GM12878 (cell line): ENCODE data around the gene EPHB1. TPM values are rescaled to one million over a fixed set of nuclear protein-coding genes. Genes with fewer than 3 reads are reported as not detected.

ENCODE experiments used
- ATAC-seq: fragments of 200-7000 bp; cut with Tn5 transposase; 3 replicates; pipeline ENCODE4 v1.9.1; 2020; ENCODE audit warnings: mild to moderate bottlenecking, moderate library complexity
- BruUV-seq: library from RNA; stranded (reverse); fragments of 400-500 nt; replicated peaks from 2 replicates; lab custom pipeline; 2021; lab: Mats Ljungman, UMichigan
- CTCF ChIA-PET: fragments of 300-600 bp; sonication (Branson Sonifier 250); formaldehyde crosslinking; extraction: SDS; loops from one replicate; lab custom pipeline; 2021; ENCODE audit warnings: inconsistent platforms; lab: Yijun Ruan, JAX
- POLR2A ChIA-PET: fragments of 350-600 bp; formaldehyde crosslinking; extraction: SDS; loops from one replicate; lab custom pipeline; 2021; ENCODE audit warnings: inconsistent platforms; lab: Charles Lee
- RAD21 ChIA-PET: fragments of 300-600 bp; sonication (Branson Sonifier 250); formaldehyde crosslinking; loops from one replicate; lab custom pipeline; 2023; ENCODE audit warnings: antibody characterized with exemption; ENCODE audit not compliant: unreplicated experiment; lab: Charles Lee
- SMC1A ChIA-PET: fragments of 300-600 bp; sonication (Branson Sonifier 250); formaldehyde crosslinking; loops from one replicate; lab custom pipeline; 2023; ENCODE audit not compliant: unreplicated experiment, uncharacterized antibody; lab: Charles Lee
- DNase-seq: peaks from one replicate; pipeline ENCODE4 v3.0.0-alpha.2; 2011; ENCODE audit warnings: low read depth, low spot score
- FAIRE-seq: peaks from 3 replicates; lab custom pipeline; 2011; peaks lifted over from hg19 to GRCh38; lab: Jason Lieb, UNC
- H2AFZ ChIP-seq: 2 replicates; pipeline ENCODE4 v1.6.0; 2011; ENCODE audit warnings: low read depth, low read length, control low read depth; ENCODE audit not compliant: control insufficient read depth
- H3K27ac ChIP-seq: 2 replicates; pipeline ENCODE4 v1.5.1; 2011; ENCODE audit warnings: control low read depth; ENCODE audit not compliant: control insufficient read depth, insufficient read depth
- H3K27me3 ChIP-seq, 2 experiments: replicated peaks in 1 of 2; 2 replicates each; pipeline versions ENCODE4 v1.6.0 to v1.6.1; 2011; ENCODE audit warnings: low read length in 1 of 2; ENCODE audit not compliant: control insufficient read depth in 2 of 2, insufficient read depth in 2 of 2
- H3K36me3 ChIP-seq, 2 experiments: 2 replicates each; pipeline ENCODE4 v1.5.1; 2011; ENCODE audit warnings: low read length in 1 of 2; ENCODE audit not compliant: control insufficient read depth in 2 of 2, insufficient read depth in 2 of 2
- H3K4me1 ChIP-seq: 2 replicates; pipeline ENCODE4 v1.6.1; 2011; ENCODE audit warnings: mild to moderate bottlenecking, low read length, moderate library complexity, mixed read lengths; ENCODE audit not compliant: control insufficient read depth, insufficient read depth
- H3K4me2 ChIP-seq: 2 replicates; pipeline ENCODE4 v1.6.0; 2011; ENCODE audit warnings: control low read depth; ENCODE audit not compliant: control insufficient read depth, insufficient read depth
- H3K4me3 ChIP-seq: fragments of 200-600 bp; sonication (generic); 2 replicates; pipeline ENCODE4 v1.5.1; 2016
- H3K79me2 ChIP-seq: 2 replicates; pipeline ENCODE4 v1.6.0; 2011; ENCODE audit warnings: low read length; ENCODE audit not compliant: control insufficient read depth, insufficient read depth
- H3K9ac ChIP-seq: 2 replicates; pipeline ENCODE4 v1.8.0; 2011; ENCODE audit warnings: low read length, control low read depth, mixed read lengths; ENCODE audit not compliant: control insufficient read depth, insufficient read depth
- H3K9me3 ChIP-seq: replicated peaks from 3 replicates; pipeline ENCODE4 v1.5.1; 2011; ENCODE audit warnings: mild to moderate bottlenecking, low read length; ENCODE audit not compliant: control insufficient read depth, insufficient read depth
- H4K20me1 ChIP-seq: 2 replicates; pipeline ENCODE4 v1.6.0; 2011; ENCODE audit not compliant: control insufficient read depth, insufficient read depth
- CBFB ChIP-seq: IDR thresholded peaks from 2 replicates; pipeline ENCODE4 v1.6.1; 2016; ENCODE audit warnings: antibody characterized with exemption, low read depth
- EZH2 ChIP-seq: IDR thresholded peaks from 2 replicates; pipeline ENCODE4 v1.6.1; 2012; ENCODE audit warnings: low read depth, mild to moderate bottlenecking, control low read depth, inconsistent platforms, low read length, borderline replicate concordance; ENCODE audit not compliant: control insufficient read depth
- MXI1 ChIP-seq: fragments of 150-350 bp; IDR thresholded peaks from 2 replicates; pipeline ENCODE4 v1.6.1; 2011; ENCODE audit warnings: low read depth, mild to moderate bottlenecking, inconsistent platforms, low read length, improper control_type of control experiment
- RB1 ChIP-seq: fragments of 450-650 bp; formaldehyde crosslinking; IDR thresholded peaks from 2 replicates; pipeline ENCODE4 v1.6.1; 2017; ENCODE audit warnings: mild to moderate bottlenecking, borderline replicate concordance
- STAT3 ChIP-seq: IDR thresholded peaks from 2 replicates; pipeline ENCODE4 v1.6.1; 2011; ENCODE audit warnings: low read depth, low read length, improper control_type of control experiment
- YBX1 ChIP-seq: fragments of 450-650 bp; IDR thresholded peaks from 2 replicates; pipeline ENCODE4 v1.6.1; 2016; ENCODE audit warnings: antibody characterized with exemption
- ZNF24 ChIP-seq: fragments of 450-650 bp; IDR thresholded peaks from 2 replicates; pipeline ENCODE4 v1.6.1; 2017; ENCODE audit warnings: antibody characterized with exemption, mild to moderate bottlenecking
- WGBS: methylation state at CpG from one replicate; pipeline ENCODE4 v1.1.6; 2016; ENCODE audit warnings: low lambda C conversion rate; ENCODE audit not compliant: insufficient replicate concordance, insufficient coverage; ENCODE audit errors: missing lambda C conversion rate; 5-methylcytosine and 5-hydroxymethylcytosine counted together
- in situ Hi-C: fragments of 300-500 bp; cut with MboI; formaldehyde crosslinking; loops from 9 replicates; pipeline ENCODE4 v1.14.3; 2018; ENCODE audit warnings: mixed read lengths
- intact Hi-C: fragments of 100-400 bp; cut with micrococcal nuclease; formaldehyde crosslinking; loops from one replicate; pipeline ENCODE4 v1.14.2; 2022; ENCODE audit not compliant: unreplicated experiment
- polyA plus RNA-seq, 11 experiments: library from polyadenylated mRNA; depleted of rRNA in 4 of 11; unstranded in 6 of 11; stranded (reverse) in 5 of 11; fragments of >200 nt; fragmentation: Nextera tagmentation in 4 of 11; fragmentation: Illumina TruSeq in 1 of 11; extraction: Ambion mirVana in 4 of 11; extraction: Trizol in 1 of 11; gene quantifications; 1 replicate in 1 of 11; 2 replicates in 10 of 11; pipeline versions ENCODE4 v1.2.1 to v1.2.3, GENCODE V29; 2011 to 2016; ENCODE audit warnings: inconsistent platforms in 2 of 11, missing spikeins in 2 of 11, low read depth in 1 of 11
- total RNA-seq, 4 experiments: library from RNA; depleted of rRNA in 3 of 4; stranded (reverse); fragments of >200 nt in 3 of 4; fragmentation: Illumina TruSeq in 1 of 4; extraction: Trizol in 1 of 4; gene quantifications; 2 replicates each; pipeline versions ENCODE4 v1.2.1 to v1.2.3, GENCODE V29; 2013 to 2021
- TF ChIP-seq, protein P1 (sequence below): fragments of 150-350 bp; IDR thresholded peaks from 2 replicates; pipeline ENCODE4 v1.6.1; 2014; ENCODE audit warnings: mild to moderate bottlenecking, low read depth, low read length
- TF ChIP-seq, protein P2 (sequence below): IDR thresholded peaks from 2 replicates; pipeline ENCODE4 v1.6.1; 2011; ENCODE audit warnings: borderline replicate concordance, low read depth, mild to moderate bottlenecking, moderate library complexity, mixed read lengths, low read length; ENCODE audit not compliant: insufficient read depth; ENCODE audit errors: extremely low read length
- TF ChIP-seq, protein P3 (sequence below): fragments of 450-650 bp; IDR thresholded peaks from 2 replicates; pipeline ENCODE4 v1.6.1; 2017; ENCODE audit warnings: mild to moderate bottlenecking
- TF ChIP-seq, protein P4 (sequence below): IDR thresholded peaks from 2 replicates; pipeline ENCODE4 v1.6.1; 2011; ENCODE audit warnings: low read depth, low read length, improper control_type of control experiment, borderline replicate concordance
- TF ChIP-seq, protein P5 (sequence below): fragments of 450-650 bp; conservative IDR thresholded peaks from 2 replicates; pipeline ENCODE4 v1.6.1; 2017; ENCODE audit warnings: mild to moderate bottlenecking, moderate library complexity

EPHB1 gene
- total and polyA plus RNA-seq, 10 of the 15 experiments (the other 5 are each of a cell fraction or from before 2014, with no cell fraction given) = 0.33 to 23.8 (median 1.2) TPM

DNA sequence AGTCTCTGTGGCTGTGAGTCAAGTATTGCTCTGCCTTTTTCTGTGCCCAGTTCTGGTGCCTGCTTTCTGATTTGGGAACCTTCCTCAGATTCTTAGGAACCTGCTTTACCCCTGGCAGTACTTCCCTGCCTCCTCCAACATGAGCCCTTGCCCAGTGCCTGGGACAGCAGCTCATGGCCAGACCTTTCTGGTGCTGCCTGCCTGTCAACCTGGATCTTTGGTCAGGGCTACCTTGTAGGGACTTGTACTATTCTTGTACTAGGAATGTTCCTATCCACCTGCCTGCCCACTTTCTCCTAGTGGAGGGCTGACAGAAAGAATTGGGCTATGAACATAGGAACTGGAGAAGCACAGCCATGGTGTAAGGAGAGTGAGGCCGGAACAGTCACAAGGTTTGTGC lies 28.8 kb upstream of the EPHB1 start:
- H3K27me3 ChIP-seq = no peaks in the 10 kb centered on the region
- intact Hi-C loops = no loop called here
- no peaks in the 10 kb centered on the region for H3K9me3 ChIP-seq
- TF ChIP-seq RB1 (no peak), CBFB (no peak), STAT3 (no peak), EZH2 (no peak), ZNF24 (no peak), YBX1 (no peak), MXI1 (no peak)
- TF ChIP-seq, protein P1, sequence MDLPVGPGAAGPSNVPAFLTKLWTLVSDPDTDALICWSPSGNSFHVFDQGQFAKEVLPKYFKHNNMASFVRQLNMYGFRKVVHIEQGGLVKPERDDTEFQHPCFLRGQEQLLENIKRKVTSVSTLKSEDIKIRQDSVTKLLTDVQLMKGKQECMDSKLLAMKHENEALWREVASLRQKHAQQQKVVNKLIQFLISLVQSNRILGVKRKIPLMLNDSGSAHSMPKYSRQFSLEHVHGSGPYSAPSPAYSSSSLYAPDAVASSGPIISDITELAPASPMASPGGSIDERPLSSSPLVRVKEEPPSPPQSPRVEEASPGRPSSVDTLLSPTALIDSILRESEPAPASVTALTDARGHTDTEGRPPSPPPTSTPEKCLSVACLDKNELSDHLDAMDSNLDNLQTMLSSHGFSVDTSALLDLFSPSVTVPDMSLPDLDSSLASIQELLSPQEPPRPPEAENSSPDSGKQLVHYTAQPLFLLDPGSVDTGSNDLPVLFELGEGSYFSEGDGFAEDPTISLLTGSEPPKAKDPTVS = no peak
- TF ChIP-seq, protein P2, sequence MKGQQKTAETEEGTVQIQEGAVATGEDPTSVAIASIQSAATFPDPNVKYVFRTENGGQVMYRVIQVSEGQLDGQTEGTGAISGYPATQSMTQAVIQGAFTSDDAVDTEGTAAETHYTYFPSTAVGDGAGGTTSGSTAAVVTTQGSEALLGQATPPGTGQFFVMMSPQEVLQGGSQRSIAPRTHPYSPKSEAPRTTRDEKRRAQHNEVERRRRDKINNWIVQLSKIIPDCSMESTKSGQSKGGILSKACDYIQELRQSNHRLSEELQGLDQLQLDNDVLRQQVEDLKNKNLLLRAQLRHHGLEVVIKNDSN = no peak
- TF ChIP-seq, protein P3, sequence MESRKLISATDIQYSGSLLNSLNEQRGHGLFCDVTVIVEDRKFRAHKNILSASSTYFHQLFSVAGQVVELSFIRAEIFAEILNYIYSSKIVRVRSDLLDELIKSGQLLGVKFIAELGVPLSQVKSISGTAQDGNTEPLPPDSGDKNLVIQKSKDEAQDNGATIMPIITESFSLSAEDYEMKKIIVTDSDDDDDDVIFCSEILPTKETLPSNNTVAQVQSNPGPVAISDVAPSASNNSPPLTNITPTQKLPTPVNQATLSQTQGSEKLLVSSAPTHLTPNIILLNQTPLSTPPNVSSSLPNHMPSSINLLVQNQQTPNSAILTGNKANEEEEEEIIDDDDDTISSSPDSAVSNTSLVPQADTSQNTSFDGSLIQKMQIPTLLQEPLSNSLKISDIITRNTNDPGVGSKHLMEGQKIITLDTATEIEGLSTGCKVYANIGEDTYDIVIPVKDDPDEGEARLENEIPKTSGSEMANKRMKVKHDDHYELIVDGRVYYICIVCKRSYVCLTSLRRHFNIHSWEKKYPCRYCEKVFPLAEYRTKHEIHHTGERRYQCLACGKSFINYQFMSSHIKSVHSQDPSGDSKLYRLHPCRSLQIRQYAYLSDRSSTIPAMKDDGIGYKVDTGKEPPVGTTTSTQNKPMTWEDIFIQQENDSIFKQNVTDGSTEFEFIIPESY = no peak
- TF ChIP-seq, protein P4, sequence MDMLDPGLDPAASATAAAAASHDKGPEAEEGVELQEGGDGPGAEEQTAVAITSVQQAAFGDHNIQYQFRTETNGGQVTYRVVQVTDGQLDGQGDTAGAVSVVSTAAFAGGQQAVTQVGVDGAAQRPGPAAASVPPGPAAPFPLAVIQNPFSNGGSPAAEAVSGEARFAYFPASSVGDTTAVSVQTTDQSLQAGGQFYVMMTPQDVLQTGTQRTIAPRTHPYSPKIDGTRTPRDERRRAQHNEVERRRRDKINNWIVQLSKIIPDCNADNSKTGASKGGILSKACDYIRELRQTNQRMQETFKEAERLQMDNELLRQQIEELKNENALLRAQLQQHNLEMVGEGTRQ = no peak
- TF ChIP-seq, protein P5, sequence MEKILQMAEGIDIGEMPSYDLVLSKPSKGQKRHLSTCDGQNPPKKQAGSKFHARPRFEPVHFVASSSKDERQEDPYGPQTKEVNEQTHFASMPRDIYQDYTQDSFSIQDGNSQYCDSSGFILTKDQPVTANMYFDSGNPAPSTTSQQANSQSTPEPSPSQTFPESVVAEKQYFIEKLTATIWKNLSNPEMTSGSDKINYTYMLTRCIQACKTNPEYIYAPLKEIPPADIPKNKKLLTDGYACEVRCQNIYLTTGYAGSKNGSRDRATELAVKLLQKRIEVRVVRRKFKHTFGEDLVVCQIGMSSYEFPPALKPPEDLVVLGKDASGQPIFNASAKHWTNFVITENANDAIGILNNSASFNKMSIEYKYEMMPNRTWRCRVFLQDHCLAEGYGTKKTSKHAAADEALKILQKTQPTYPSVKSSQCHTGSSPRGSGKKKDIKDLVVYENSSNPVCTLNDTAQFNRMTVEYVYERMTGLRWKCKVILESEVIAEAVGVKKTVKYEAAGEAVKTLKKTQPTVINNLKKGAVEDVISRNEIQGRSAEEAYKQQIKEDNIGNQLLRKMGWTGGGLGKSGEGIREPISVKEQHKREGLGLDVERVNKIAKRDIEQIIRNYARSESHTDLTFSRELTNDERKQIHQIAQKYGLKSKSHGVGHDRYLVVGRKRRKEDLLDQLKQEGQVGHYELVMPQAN = no peak
- TF ChIP-seq, all 136 proteins: peak for 0
- ATAC-seq (no peak), FAIRE-seq (no peak), DNase-seq (no peak)
- Histone ChIP-seq H4K20me1 (no peaks in the 10 kb centered on the region), H2AFZ (no peak overlapping the region), H3K27ac (no peak overlapping the region), H3K9ac (no peak overlapping the region), H3K4me2 (no peak overlapping the region), H3K36me3 (no peaks in the 10 kb centered on the region), H3K79me2 (no peaks in the 10 kb centered on the region), H3K4me3 (no peak overlapping the region), H3K4me1 (no peaks in the 10 kb centered on the region)
- POLR2A ChIA-PET = no interaction called here
- RAD21 ChIA-PET = no interaction called here
- SMC1A ChIA-PET = interaction anchor here (0.9 kb wide), 1 partner anchor 738 kb away, joined by 3 read pairs; no protein-coding TSS in a partner anchor
- in situ Hi-C loops = no loop called here
- 38% methylated on average over 1 of the region's 1 CpG for WGBS
- CTCF ChIA-PET = no interaction called here
- no TSS peak for BruUV-seq
